K562 (cell line): ENCODE measurements around the gene SPOUT1.

ENCODE experiments used
- BACH1 ChIP-seq: fragments of 200-800 bp; sonication (Bioruptor generic); IDR thresholded peaks from 2 replicates; pipeline ENCODE4 v1.6.1; 2016; ENCODE audit warnings: missing genetic modification characterization, missing compliant biosample characterization
- CTBP1 ChIP-seq: fragments of 450-650 bp; IDR thresholded peaks from 2 replicates; pipeline ENCODE4 v1.6.1; 2016; ENCODE audit warnings: borderline replicate concordance
- ERF ChIP-seq: fragments of 450-650 bp; formaldehyde crosslinking; IDR thresholded peaks from 2 replicates; pipeline ENCODE4 v1.4.0; 2020; ENCODE audit warnings: mild to moderate bottlenecking, mixed read lengths
- IRF1 ChIP-seq: sonication (generic); formaldehyde crosslinking; IDR thresholded peaks from 2 replicates; pipeline ENCODE4 v1.8.0; 2022; ENCODE audit warnings: missing genetic modification reagents, mild to moderate bottlenecking, borderline replicate concordance
- MXI1 ChIP-seq: IDR thresholded peaks from 2 replicates; pipeline ENCODE4 v1.6.1; 2011; ENCODE audit warnings: low read depth, mild to moderate bottlenecking, improper control_type of control experiment, low read length
- POLR2AphosphoS5 ChIP-seq: IDR thresholded peaks from 2 replicates; pipeline ENCODE4 v1.6.1; 2011; ENCODE audit warnings: mild to moderate bottlenecking, low read depth, low read length, moderate library complexity; ENCODE audit not compliant: control insufficient read depth, insufficient read depth
- TEAD1 ChIP-seq, 2 experiments: fragments of 450-650 bp in 1 of 2; sonication (generic) in 1 of 2; formaldehyde crosslinking; IDR thresholded peaks; 2 replicates each; pipeline versions ENCODE4 v1.4.0 to v1.8.0; 2020 to 2022; ENCODE audit warnings: mild to moderate bottlenecking in 2 of 2, missing genetic modification reagents in 1 of 2
- TF ChIP-seq, protein P1 (sequence below): sonication (generic); formaldehyde crosslinking; IDR thresholded peaks from 2 replicates; pipeline ENCODE4 v1.8.1; 2023; ENCODE audit warnings: mild to moderate bottlenecking, missing genetic modification reagents
- TF ChIP-seq, protein P2 (sequence below), 3 experiments: IDR thresholded peaks in 2 of 3; conservative IDR thresholded peaks in 1 of 3; 2 replicates each; pipeline ENCODE4 v1.5.1; 2011 to 2012; ENCODE audit warnings: low read length in 3 of 3, mild to moderate bottlenecking in 3 of 3, control low read depth in 2 of 3, improper control_type of control experiment in 1 of 3, inconsistent platforms in 1 of 3, low read depth in 1 of 3, mixed read lengths in 1 of 3, moderate library complexity in 1 of 3; ENCODE audit not compliant: insufficient read depth in 2 of 3

GRCh38 chr9:128845186-128845931 is 15.8 kb upstream of the SPOUT1 start:
- no peak for TF ChIP-seq ERF (CRISPR knock-in tag)
- TF ChIP-seq MXI1: no peak
- TF ChIP-seq, protein P1, sequence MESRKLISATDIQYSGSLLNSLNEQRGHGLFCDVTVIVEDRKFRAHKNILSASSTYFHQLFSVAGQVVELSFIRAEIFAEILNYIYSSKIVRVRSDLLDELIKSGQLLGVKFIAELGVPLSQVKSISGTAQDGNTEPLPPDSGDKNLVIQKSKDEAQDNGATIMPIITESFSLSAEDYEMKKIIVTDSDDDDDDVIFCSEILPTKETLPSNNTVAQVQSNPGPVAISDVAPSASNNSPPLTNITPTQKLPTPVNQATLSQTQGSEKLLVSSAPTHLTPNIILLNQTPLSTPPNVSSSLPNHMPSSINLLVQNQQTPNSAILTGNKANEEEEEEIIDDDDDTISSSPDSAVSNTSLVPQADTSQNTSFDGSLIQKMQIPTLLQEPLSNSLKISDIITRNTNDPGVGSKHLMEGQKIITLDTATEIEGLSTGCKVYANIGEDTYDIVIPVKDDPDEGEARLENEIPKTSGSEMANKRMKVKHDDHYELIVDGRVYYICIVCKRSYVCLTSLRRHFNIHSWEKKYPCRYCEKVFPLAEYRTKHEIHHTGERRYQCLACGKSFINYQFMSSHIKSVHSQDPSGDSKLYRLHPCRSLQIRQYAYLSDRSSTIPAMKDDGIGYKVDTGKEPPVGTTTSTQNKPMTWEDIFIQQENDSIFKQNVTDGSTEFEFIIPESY (CRISPR knock-in tag): peak; percentile 63; the same call in 1 of the 2 replicates
- peak; percentile 86 for TF ChIP-seq POLR2AphosphoS5
- TF ChIP-seq IRF1 (CRISPR knock-in tag): no peak
- TF ChIP-seq, protein P2, sequence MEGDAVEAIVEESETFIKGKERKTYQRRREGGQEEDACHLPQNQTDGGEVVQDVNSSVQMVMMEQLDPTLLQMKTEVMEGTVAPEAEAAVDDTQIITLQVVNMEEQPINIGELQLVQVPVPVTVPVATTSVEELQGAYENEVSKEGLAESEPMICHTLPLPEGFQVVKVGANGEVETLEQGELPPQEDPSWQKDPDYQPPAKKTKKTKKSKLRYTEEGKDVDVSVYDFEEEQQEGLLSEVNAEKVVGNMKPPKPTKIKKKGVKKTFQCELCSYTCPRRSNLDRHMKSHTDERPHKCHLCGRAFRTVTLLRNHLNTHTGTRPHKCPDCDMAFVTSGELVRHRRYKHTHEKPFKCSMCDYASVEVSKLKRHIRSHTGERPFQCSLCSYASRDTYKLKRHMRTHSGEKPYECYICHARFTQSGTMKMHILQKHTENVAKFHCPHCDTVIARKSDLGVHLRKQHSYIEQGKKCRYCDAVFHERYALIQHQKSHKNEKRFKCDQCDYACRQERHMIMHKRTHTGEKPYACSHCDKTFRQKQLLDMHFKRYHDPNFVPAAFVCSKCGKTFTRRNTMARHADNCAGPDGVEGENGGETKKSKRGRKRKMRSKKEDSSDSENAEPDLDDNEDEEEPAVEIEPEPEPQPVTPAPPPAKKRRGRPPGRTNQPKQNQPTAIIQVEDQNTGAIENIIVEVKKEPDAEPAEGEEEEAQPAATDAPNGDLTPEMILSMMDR (IDR thresholded peaks at IDR 0.05 in 2 of 3, conservative IDR thresholded peaks at IDR 0.05 in 1 of 3; ENCODE audit: insufficient read depth in 2 of 3, low read depth in 1 of 3, low read length in 3 of 3): peak in 2 of 3 experiments; percentile 36 to 41; a peak in 4 of 6 replicates
- TF ChIP-seq CTBP1: peak; percentile 75
- TF ChIP-seq TEAD1 (CRISPR knock-in tag; IDR thresholded peaks at IDR 0.05): no peak
- TF ChIP-seq BACH1 (tag): no peak
